Astrocyte (in vitro differentiated cells and primary cell): ENCODE results near the gene HUS1B. TPM values are rescaled to one million over a fixed set of nuclear protein-coding genes. Genes with fewer than 3 reads are reported as not detected.

Experiments
- DNase-seq: peaks from one replicate; pipeline ENCODE4 v3.0.0-alpha.2; 2010; ENCODE audit warnings: low read depth
- FAIRE-seq: peaks from 2 replicates; lab custom pipeline; 2011; peaks lifted over from hg19 to GRCh38; lab: Jason Lieb, UNC
- H2AFZ ChIP-seq: 2 replicates; pipeline ENCODE4 v1.6.0; 2012; ENCODE audit warnings: low read depth, low read length, inconsistent platforms
- H3K27ac ChIP-seq: 2 replicates; pipeline ENCODE4 v1.5.1; 2011; ENCODE audit warnings: low read depth, low read length, inconsistent platforms
- H3K27me3 ChIP-seq: 2 replicates; pipeline ENCODE4 v1.6.0; 2011; ENCODE audit warnings: low read length, inconsistent platforms; ENCODE audit not compliant: insufficient read depth
- H3K36me3 ChIP-seq: 2 replicates; pipeline ENCODE4 v1.5.1; 2011; ENCODE audit warnings: low read length, inconsistent platforms; ENCODE audit not compliant: insufficient read depth
- H3K4me1 ChIP-seq: 2 replicates; pipeline ENCODE4 v1.5.1; 2011; ENCODE audit warnings: low read length, inconsistent platforms; ENCODE audit not compliant: insufficient read depth
- H3K4me2 ChIP-seq: 2 replicates; pipeline ENCODE4 v1.6.0; 2012; ENCODE audit warnings: low read length, inconsistent platforms
- H3K4me3 ChIP-seq: 2 replicates; pipeline ENCODE4 v1.5.1; 2011; ENCODE audit warnings: low read depth, mild to moderate bottlenecking, low read length, inconsistent platforms; ENCODE audit not compliant: insufficient read depth
- H3K79me2 ChIP-seq: 2 replicates; pipeline ENCODE4 v1.6.0; 2012; ENCODE audit warnings: mild to moderate bottlenecking, low read length, inconsistent platforms; ENCODE audit not compliant: insufficient read depth
- H3K9ac ChIP-seq: 2 replicates; pipeline ENCODE4 v1.6.0; 2012; ENCODE audit warnings: mild to moderate bottlenecking, low read length, inconsistent platforms
- H3K9me3 ChIP-seq: 2 replicates; pipeline ENCODE4 v1.5.1; 2012; ENCODE audit warnings: low read depth, mild to moderate bottlenecking, low read length, inconsistent platforms; ENCODE audit not compliant: insufficient read depth
- H4K20me1 ChIP-seq: 2 replicates; pipeline ENCODE4 v1.6.0; 2012; ENCODE audit warnings: low read length, inconsistent platforms; ENCODE audit not compliant: insufficient read depth
- H3K27ac Mint-ChIP-seq: one replicate; pipeline ENCODE4 v1.8.0; 2021; ENCODE audit warnings: mild to moderate bottlenecking, mixed read lengths; ENCODE audit not compliant: unreplicated experiment
- H3K27me3 Mint-ChIP-seq: one replicate; pipeline ENCODE4 v1.8.0; 2021; ENCODE audit warnings: low read depth, mixed read lengths; ENCODE audit not compliant: unreplicated experiment
- H3K36me3 Mint-ChIP-seq: one replicate; pipeline ENCODE4 v1.8.0; 2021; ENCODE audit warnings: low read depth, mixed read lengths; ENCODE audit not compliant: unreplicated experiment
- H3K4me1 Mint-ChIP-seq: one replicate; pipeline ENCODE4 v1.8.0; 2021; ENCODE audit warnings: low read depth, mixed read lengths; ENCODE audit not compliant: unreplicated experiment
- H3K4me3 Mint-ChIP-seq: one replicate; pipeline ENCODE4 v1.8.0; 2021; ENCODE audit warnings: mild to moderate bottlenecking, moderate library complexity, mixed read lengths; ENCODE audit not compliant: unreplicated experiment
- H3K9me3 Mint-ChIP-seq: one replicate; pipeline ENCODE4 v1.8.0; 2021; ENCODE audit warnings: mild to moderate bottlenecking, mixed read lengths; ENCODE audit not compliant: unreplicated experiment
- EZH2 ChIP-seq: IDR thresholded peaks from 2 replicates; pipeline ENCODE4 v1.6.1; 2012; ENCODE audit warnings: mild to moderate bottlenecking, low read length, inconsistent platforms; ENCODE audit not compliant: insufficient read depth
- total RNA-seq: library from RNA; stranded (reverse); gene quantifications from 2 replicates; pipeline ENCODE4 v1.2.1, GENCODE V29; 2021
- TF ChIP-seq, protein P1 (sequence below): IDR thresholded peaks from 2 replicates; pipeline ENCODE4 v1.5.1; 2011; ENCODE audit warnings: low read depth, mild to moderate bottlenecking, inconsistent platforms, low read length, moderate library complexity; ENCODE audit not compliant: insufficient read depth

Gene HUS1B
- total RNA-seq, 1 donor from 2014 or later: 1.6 TPM

DNA sequence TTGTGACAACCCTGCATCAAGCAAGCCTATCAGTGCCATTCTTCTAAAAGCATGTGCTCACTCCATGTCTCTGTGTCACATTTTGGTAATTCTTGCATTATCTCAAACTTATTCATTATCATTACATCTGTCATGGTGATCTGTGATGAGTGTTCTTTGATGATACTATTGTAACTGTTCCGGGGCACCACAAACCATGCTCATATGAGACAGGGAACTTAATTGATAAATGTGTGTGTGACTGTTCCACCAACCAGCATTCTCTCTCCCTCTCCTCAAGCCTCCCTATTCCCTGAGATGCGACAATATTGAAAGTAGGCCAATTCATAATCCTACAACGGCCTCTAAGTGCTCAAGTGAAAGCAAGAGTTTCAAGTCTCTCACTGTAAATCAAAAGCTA lies 4.0 kb downstream of the HUS1B start:
- H3K27ac ChIP-seq: no peak overlapping the region
- TF ChIP-seq, protein P1, sequence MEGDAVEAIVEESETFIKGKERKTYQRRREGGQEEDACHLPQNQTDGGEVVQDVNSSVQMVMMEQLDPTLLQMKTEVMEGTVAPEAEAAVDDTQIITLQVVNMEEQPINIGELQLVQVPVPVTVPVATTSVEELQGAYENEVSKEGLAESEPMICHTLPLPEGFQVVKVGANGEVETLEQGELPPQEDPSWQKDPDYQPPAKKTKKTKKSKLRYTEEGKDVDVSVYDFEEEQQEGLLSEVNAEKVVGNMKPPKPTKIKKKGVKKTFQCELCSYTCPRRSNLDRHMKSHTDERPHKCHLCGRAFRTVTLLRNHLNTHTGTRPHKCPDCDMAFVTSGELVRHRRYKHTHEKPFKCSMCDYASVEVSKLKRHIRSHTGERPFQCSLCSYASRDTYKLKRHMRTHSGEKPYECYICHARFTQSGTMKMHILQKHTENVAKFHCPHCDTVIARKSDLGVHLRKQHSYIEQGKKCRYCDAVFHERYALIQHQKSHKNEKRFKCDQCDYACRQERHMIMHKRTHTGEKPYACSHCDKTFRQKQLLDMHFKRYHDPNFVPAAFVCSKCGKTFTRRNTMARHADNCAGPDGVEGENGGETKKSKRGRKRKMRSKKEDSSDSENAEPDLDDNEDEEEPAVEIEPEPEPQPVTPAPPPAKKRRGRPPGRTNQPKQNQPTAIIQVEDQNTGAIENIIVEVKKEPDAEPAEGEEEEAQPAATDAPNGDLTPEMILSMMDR: no peak
- no peak for TF ChIP-seq EZH2
- no peaks in the 10 kb centered on the region for H3K9me3 ChIP-seq
- no peak overlapping the region for H3K4me3 Mint-ChIP-seq
- peak overlapping the region; percentile 9 for H3K27ac Mint-ChIP-seq
- no peak for FAIRE-seq
- no peak overlapping the region for H3K9ac ChIP-seq
- H2AFZ ChIP-seq: no peak overlapping the region
- H3K4me1 ChIP-seq: peaks cover 5% of the 10 kb centered on the region
- no peaks in the 10 kb centered on the region for H3K9me3 Mint-ChIP-seq
- peaks cover 33% of the 10 kb centered on the region for H3K79me2 ChIP-seq
- peaks cover 10% of the 10 kb centered on the region for H3K36me3 Mint-ChIP-seq
- H3K4me2 ChIP-seq: no peak overlapping the region
- peaks cover 19% of the 10 kb centered on the region for H3K4me1 Mint-ChIP-seq
- no peak for DNase-seq
- peaks cover 8% of the 10 kb centered on the region for H4K20me1 ChIP-seq
- H3K36me3 ChIP-seq: no peaks in the 10 kb centered on the region
- H3K27me3 ChIP-seq: no peaks in the 10 kb centered on the region
- no peak overlapping the region for H3K4me3 ChIP-seq
- no peaks in the 10 kb centered on the region for H3K27me3 Mint-ChIP-seq

DNA sequence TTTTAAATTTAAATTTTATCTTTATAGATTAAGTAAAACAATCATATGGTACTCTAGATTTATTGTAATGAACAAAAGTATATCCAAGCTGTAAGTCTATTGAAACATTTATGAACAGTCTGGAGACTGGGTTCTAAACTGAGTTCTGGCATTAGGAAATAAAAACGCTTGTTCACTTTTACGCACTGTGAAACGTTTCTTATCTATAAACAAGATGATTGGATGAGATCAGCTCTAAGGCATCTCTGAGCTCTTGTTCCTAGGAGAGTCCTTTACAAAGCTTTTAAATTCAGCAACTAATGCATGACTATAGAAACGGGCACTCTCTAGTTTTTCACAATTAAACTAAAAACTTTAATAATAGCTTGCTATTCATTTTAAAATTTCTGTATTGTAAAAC lies 6.8 kb downstream of the HUS1B start:
- peaks cover 37% of the 10 kb centered on the region for H3K79me2 ChIP-seq
- Mint-ChIP-seq H3K36me3 (peaks cover 8% of the 10 kb centered on the region), H3K4me3 (no peak overlapping the region), H3K27me3 (no peaks in the 10 kb centered on the region), H3K27ac (no peak overlapping the region), H3K9me3 (no peaks in the 10 kb centered on the region), H3K4me1 (peaks cover 21% of the 10 kb centered on the region)
- no peaks in the 10 kb centered on the region for H3K27me3 ChIP-seq
- no peaks in the 10 kb centered on the region for H3K9me3 ChIP-seq
- no peak for FAIRE-seq
- no peak overlapping the region for H2AFZ ChIP-seq
- no peak overlapping the region for H3K27ac ChIP-seq
- no peaks in the 10 kb centered on the region for H3K36me3 ChIP-seq
- H3K4me1 ChIP-seq: no peaks in the 10 kb centered on the region
- peak; percentile 35 for DNase-seq
- H3K9ac ChIP-seq: no peak overlapping the region
- H3K4me2 ChIP-seq: no peak overlapping the region
- H3K4me3 ChIP-seq: no peak overlapping the region
- H4K20me1 ChIP-seq: peaks cover 20% of the 10 kb centered on the region
- TF ChIP-seq, protein P1: no peak
- TF ChIP-seq EZH2: no peak

DNA sequence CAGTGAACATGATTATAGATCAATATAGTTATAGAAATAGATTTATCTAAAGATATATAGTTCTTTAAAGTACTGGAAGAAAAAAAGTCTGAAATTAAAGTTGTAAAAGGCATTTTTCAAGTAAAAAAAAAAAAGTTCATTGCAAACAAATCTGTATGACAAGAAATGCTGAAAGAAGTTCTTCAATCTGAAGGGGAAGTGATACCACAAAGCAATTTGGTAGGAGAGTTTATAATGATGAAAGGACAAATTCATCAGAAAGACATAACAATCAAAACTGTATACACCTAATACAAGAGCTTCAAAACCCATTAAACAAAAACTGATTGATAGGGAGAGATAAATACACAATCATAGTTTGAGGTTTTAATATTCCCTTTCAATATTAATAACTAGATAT lies 14.1 kb downstream of the HUS1B start:
- Histone ChIP-seq H3K36me3 (no peaks in the 10 kb centered on the region), H3K9ac (no peak overlapping the region), H3K27ac (no peak overlapping the region), H2AFZ (no peak overlapping the region), H3K27me3 (no peaks in the 10 kb centered on the region), H3K79me2 (peaks cover 39% of the 10 kb centered on the region), H3K9me3 (no peaks in the 10 kb centered on the region), H3K4me3 (no peak overlapping the region), H4K20me1 (peaks cover 31% of the 10 kb centered on the region), H3K4me1 (no peaks in the 10 kb centered on the region), H3K4me2 (no peak overlapping the region)
- Mint-ChIP-seq H3K9me3 (peaks cover 13% of the 10 kb centered on the region), H3K36me3 (peaks cover 9% of the 10 kb centered on the region), H3K27ac (no peak overlapping the region), H3K4me1 (peaks cover 12% of the 10 kb centered on the region), H3K4me3 (no peak overlapping the region), H3K27me3 (no peaks in the 10 kb centered on the region)
- TF ChIP-seq EZH2: no peak
- TF ChIP-seq, protein P1: no peak
- FAIRE-seq: no peak
- no peak for DNase-seq
